SU-DHL-6 (cell line): Measurements from ENCODE around the gene PDE4B.
"Not testable (repeated sequence)": the region's sequence is repeated elsewhere in the genome, so short reads cannot be mapped to it uniquely, and the experiment has no call there.

ENCODE experiments used
- H2AFZ ChIP-seq: fragments of 200-600 bp; sonication (generic); 2 replicates; pipeline ENCODE4 v1.6.1; 2014; ENCODE audit warnings: low read depth, mild to moderate bottlenecking, moderate library complexity, mixed read lengths, antibody characterized with exemption, low read length; ENCODE audit not compliant: severe bottlenecking
- H3F3A ChIP-seq: fragments of 200-600 bp; shearing (Covaris generic); 2 replicates; pipeline ENCODE4 v1.6.0; 2016; ENCODE audit warnings: antibody characterized with exemption, mild to moderate bottlenecking; ENCODE audit not compliant: insufficient read depth
- H3K27ac ChIP-seq: fragments of 200-600 bp; sonication (generic); 2 replicates; pipeline ENCODE4 v1.5.1; 2016; ENCODE audit warnings: low read depth, mild to moderate bottlenecking, low read length, moderate library complexity, mixed read lengths
- H3K27me3 ChIP-seq: fragments of 200-600 bp; sonication (generic), shearing (Covaris generic); 2 replicates; pipeline ENCODE4 v1.6.0; 2014; ENCODE audit warnings: mild to moderate bottlenecking, low read length
- H3K36me3 ChIP-seq: fragments of 200-600 bp; sonication (generic); 2 replicates; pipeline ENCODE4 v1.6.1; 2014; ENCODE audit warnings: mild to moderate bottlenecking, low read length, mixed read lengths
- H3K4me2 ChIP-seq: fragments of 300-600, 200-600 bp; shearing (Covaris generic), sonication (generic); 2 replicates; pipeline ENCODE4 v1.6.0; 2014; ENCODE audit warnings: low read length, low read depth, mild to moderate bottlenecking; ENCODE audit not compliant: poor library complexity, severe bottlenecking
- H3K4me3 ChIP-seq: fragments of 200-600 bp; sonication (generic); 2 replicates; pipeline ENCODE4 v1.5.1; 2014; ENCODE audit warnings: antibody characterized with exemption, low read length, mild to moderate bottlenecking, mixed read lengths; ENCODE audit not compliant: insufficient read depth, poor library complexity, severe bottlenecking
- H3K79me2 ChIP-seq: fragments of 200-600 bp; sonication (generic); 2 replicates; pipeline ENCODE4 v1.6.1; 2014; ENCODE audit warnings: mild to moderate bottlenecking, low read length, moderate library complexity; ENCODE audit not compliant: insufficient read depth
- H3K9ac ChIP-seq: fragments of 200-600 bp; sonication (generic); 2 replicates; pipeline ENCODE4 v1.7.0; 2014; ENCODE audit warnings: mild to moderate bottlenecking, low read length
- H3K9me2 ChIP-seq: fragments of 200-600 bp; sonication (generic); replicated peaks from 2 replicates; pipeline ENCODE4 v1.6.1; 2014; ENCODE audit warnings: low read length; ENCODE audit not compliant: insufficient read depth
- H3K9me3 ChIP-seq: fragments of 200-600 bp; sonication (generic); 2 replicates; pipeline ENCODE4 v1.6.1; 2014; ENCODE audit warnings: low read length, mixed read lengths; ENCODE audit not compliant: insufficient read depth
- H4K20me1 ChIP-seq: fragments of 200-600 bp; sonication (generic); 2 replicates; pipeline ENCODE4 v1.6.1; 2014; ENCODE audit warnings: low read depth, mild to moderate bottlenecking, antibody characterized with exemption, low read length, moderate library complexity, mixed read lengths
- EZH2phosphoT487 ChIP-seq: fragments of 200-600 bp; sonication (generic), shearing (Covaris generic); conservative IDR thresholded peaks from 2 replicates; pipeline ENCODE4 v1.6.1; 2018; ENCODE audit warnings: mild to moderate bottlenecking, antibody characterized with exemption, low read length, moderate library complexity, mixed read lengths
- TF ChIP-seq, protein P1 (sequence below): fragments of 200-600 bp; sonication (generic); IDR thresholded peaks from one replicate; pipeline ENCODE4 v1.5.1; 2017; ENCODE audit warnings: antibody characterized with exemption, mild to moderate bottlenecking, low read length, moderate library complexity; ENCODE audit not compliant: insufficient read depth, poor library complexity, severe bottlenecking

Gene PDE4B

DNA sequence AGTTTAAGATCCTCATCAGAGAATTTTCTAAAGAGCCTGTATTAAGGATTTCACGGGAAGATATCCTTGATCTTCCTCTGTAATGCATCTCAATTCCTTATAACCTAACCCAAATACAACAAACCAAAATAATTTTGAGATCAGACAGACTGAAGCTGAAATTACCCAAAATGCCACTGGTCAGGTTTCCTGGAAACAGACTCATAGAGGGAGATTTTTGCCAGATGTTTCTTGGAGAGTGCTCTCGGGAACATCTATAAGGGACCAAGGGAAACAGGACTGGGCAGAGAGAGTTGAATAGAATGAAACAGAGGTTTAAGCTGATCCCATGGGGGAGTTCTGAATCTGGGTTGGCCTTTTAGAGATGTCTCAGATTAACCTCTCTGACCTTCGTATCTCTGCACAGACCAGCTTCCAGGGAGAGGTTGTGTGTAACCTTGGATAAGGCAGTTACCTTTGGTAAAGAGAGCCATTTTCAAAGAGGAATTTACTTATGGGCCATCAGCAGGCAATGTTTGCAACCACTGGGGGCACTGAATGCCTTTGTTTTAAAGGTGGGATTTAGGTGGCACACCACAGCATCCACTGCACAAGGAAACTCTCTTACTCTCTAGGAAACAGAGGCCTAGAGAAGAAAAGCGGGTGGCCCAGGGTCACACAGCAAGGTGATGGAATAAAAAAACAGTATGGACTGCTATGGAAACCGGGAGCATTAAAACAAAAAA, 610.5 kb downstream of the PDE4B start:
- H3K9me2 ChIP-seq = no peaks in the 10 kb centered on the region
- no peaks in the 10 kb centered on the region for H4K20me1 ChIP-seq
- H3K79me2 ChIP-seq = no peaks in the 10 kb centered on the region
- H3K27ac ChIP-seq = peak overlapping the region; percentile 40
- no peaks in the 10 kb centered on the region for H3K36me3 ChIP-seq
- H3K27me3 ChIP-seq = no peaks in the 10 kb centered on the region
- H3K9ac ChIP-seq = peak overlapping the region; percentile 35; the same call in 1 of the 2 replicates
- H3K4me2 ChIP-seq = peak overlapping the region; percentile 40
- TF ChIP-seq, protein P1, sequence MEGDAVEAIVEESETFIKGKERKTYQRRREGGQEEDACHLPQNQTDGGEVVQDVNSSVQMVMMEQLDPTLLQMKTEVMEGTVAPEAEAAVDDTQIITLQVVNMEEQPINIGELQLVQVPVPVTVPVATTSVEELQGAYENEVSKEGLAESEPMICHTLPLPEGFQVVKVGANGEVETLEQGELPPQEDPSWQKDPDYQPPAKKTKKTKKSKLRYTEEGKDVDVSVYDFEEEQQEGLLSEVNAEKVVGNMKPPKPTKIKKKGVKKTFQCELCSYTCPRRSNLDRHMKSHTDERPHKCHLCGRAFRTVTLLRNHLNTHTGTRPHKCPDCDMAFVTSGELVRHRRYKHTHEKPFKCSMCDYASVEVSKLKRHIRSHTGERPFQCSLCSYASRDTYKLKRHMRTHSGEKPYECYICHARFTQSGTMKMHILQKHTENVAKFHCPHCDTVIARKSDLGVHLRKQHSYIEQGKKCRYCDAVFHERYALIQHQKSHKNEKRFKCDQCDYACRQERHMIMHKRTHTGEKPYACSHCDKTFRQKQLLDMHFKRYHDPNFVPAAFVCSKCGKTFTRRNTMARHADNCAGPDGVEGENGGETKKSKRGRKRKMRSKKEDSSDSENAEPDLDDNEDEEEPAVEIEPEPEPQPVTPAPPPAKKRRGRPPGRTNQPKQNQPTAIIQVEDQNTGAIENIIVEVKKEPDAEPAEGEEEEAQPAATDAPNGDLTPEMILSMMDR = no peak
- no peak for TF ChIP-seq EZH2phosphoT487
- H3K4me3 ChIP-seq = no peak overlapping the region
- H3F3A ChIP-seq = peaks cover 6% of the 10 kb centered on the region; the same call in 1 of the 2 replicates
- no peaks in the 10 kb centered on the region for H3K9me3 ChIP-seq
- H2AFZ ChIP-seq = no peak overlapping the region

DNA sequence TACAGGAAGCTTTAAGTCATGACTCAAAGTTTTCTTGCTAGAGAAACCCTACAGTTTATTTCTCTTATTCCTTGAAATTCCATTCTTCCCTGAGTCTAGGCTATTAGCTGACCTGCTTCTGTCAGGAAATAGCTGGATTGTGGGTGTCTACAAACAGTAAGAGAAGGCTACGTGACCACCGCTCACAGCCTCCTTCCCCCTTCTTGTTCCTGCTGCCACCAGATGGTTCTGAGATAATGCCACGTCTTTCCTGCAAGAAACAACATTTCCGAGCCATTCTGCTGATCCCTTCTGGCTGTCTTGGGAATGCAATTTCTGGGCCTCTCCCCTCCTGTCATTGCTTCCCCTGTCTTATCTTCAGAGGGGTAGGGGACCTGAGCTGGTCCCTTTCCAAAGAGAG, 612.4 kb downstream of the PDE4B start:
- H3K9ac ChIP-seq = no peak overlapping the region
- no peaks in the 10 kb centered on the region for H3K9me3 ChIP-seq
- no peak overlapping the region for H3K4me2 ChIP-seq
- TF ChIP-seq, protein P1 = no peak
- TF ChIP-seq EZH2phosphoT487 = no peak
- no peak overlapping the region for H3K27ac ChIP-seq
- H3K9me2 ChIP-seq = no peaks in the 10 kb centered on the region
- no peaks in the 10 kb centered on the region for H3K36me3 ChIP-seq
- H3K27me3 ChIP-seq = no peaks in the 10 kb centered on the region
- H3K79me2 ChIP-seq = no peaks in the 10 kb centered on the region
- no peak overlapping the region for H3K4me3 ChIP-seq
- H2AFZ ChIP-seq = no peak overlapping the region
- peaks cover 6% of the 10 kb centered on the region; the same call in 1 of the 2 replicates for H3F3A ChIP-seq
- no peaks in the 10 kb centered on the region for H4K20me1 ChIP-seq

DNA sequence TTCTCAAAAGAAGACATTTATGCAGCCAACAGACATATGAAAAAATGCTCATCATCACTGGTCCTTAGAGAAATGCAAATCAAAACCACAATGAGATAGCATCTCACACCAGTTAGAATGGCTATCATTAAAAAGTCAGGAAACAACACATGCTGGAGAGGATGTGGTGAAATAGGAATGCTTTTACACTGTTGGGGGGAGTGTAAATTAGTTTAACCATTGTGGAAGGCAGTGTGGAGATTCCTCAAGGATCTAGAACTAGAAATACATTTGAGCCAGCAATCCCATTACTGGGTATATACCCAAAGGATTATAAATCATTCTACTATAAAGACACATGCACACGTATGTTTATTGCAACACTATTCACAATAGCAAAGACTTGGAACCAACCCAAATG, 618.8 kb downstream of the PDE4B start:
- not testable (repeated sequence) for H3F3A ChIP-seq, H3K27me3 ChIP-seq, H3K27ac ChIP-seq, H3K79me2 ChIP-seq, H4K20me1 ChIP-seq, H3K36me3 ChIP-seq, H3K9ac ChIP-seq, H2AFZ ChIP-seq, H3K9me2 ChIP-seq, H3K9me3 ChIP-seq, H3K4me3 ChIP-seq, H3K4me2 ChIP-seq

DNA sequence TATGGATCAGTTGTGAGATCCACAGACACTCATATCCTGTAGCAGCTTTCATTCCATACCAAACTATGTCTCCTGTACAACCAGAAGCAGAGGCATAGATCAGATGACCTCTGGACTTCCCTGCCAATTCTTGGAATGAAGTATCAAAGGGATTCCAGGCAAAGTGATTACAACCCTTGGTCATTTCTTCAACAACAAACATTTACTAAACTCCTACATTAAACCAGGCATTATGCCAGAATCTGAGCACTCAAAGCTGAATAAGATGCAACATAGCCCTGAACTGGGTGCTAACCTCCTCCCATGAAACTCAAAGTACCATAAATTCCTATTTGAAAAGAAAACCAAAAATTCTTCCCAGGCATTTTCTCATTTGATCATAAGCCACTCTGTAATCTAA, 620.0 kb downstream of the PDE4B start:
- no peak for TF ChIP-seq EZH2phosphoT487
- TF ChIP-seq, protein P1 = no peak
- Histone ChIP-seq H4K20me1 (no peaks in the 10 kb centered on the region), H3K9ac (no peak overlapping the region), H3K27ac (no peak overlapping the region), H3F3A (no peaks in the 10 kb centered on the region), H3K36me3 (no peaks in the 10 kb centered on the region), H2AFZ (no peak overlapping the region), H3K9me3 (no peaks in the 10 kb centered on the region), H3K27me3 (no peaks in the 10 kb centered on the region), H3K9me2 (no peaks in the 10 kb centered on the region), H3K4me3 (no peak overlapping the region), H3K79me2 (no peaks in the 10 kb centered on the region), H3K4me2 (no peak overlapping the region)
